Osteoblast (primary cell): ENCODE results near the gene RASGRF2. TPM values are rescaled to one million over a fixed set of nuclear protein-coding genes. Genes with fewer than 3 reads are reported as not detected.

Experiments
- DNase-seq: peaks from one replicate; pipeline ENCODE4 v3.0.0; 2011; ENCODE audit warnings: low spot score, mixed read lengths; ENCODE audit not compliant: insufficient read length; ENCODE audit errors: missing footprints
- H2AFZ ChIP-seq: 2 replicates; pipeline ENCODE4 v1.6.0; 2011; ENCODE audit warnings: mild to moderate bottlenecking, low read length
- H3K27ac ChIP-seq: 2 replicates; pipeline ENCODE4 v1.5.1; 2011; ENCODE audit warnings: mild to moderate bottlenecking, low read depth, low read length, moderate library complexity
- H3K27me3 ChIP-seq: 2 replicates; pipeline ENCODE4 v1.6.0; 2012; ENCODE audit warnings: mild to moderate bottlenecking, control low read depth, inconsistent platforms, low read length, moderate library complexity; ENCODE audit not compliant: insufficient read depth
- H3K36me3 ChIP-seq: 2 replicates; pipeline ENCODE4 v1.5.1; 2011; ENCODE audit warnings: mild to moderate bottlenecking, low read length, control low read depth, moderate library complexity; ENCODE audit not compliant: insufficient read depth
- H3K4me1 ChIP-seq: 2 replicates; pipeline ENCODE4 v1.5.1; 2011; ENCODE audit warnings: mild to moderate bottlenecking, low read length, control low read depth, moderate library complexity; ENCODE audit not compliant: insufficient read depth
- H3K4me2 ChIP-seq: 2 replicates; pipeline ENCODE4 v1.6.0; 2011; ENCODE audit warnings: mild to moderate bottlenecking, low read length; ENCODE audit not compliant: insufficient read depth
- H3K4me3 ChIP-seq: fragments of 200-600 bp; sonication (generic); 3 replicates; pipeline ENCODE4 v1.5.1; 2012; ENCODE audit warnings: mild to moderate bottlenecking, low read length, inconsistent platforms; ENCODE audit not compliant: insufficient read depth
- H3K79me2 ChIP-seq: 2 replicates; pipeline ENCODE4 v1.6.0; 2012; ENCODE audit warnings: mild to moderate bottlenecking, low read length, control low read depth, inconsistent platforms; ENCODE audit not compliant: insufficient read depth
- H3K9me3 ChIP-seq: 2 replicates; pipeline ENCODE4 v1.5.1; 2011; ENCODE audit warnings: low read depth, low read length, control low read depth
- H4K20me1 ChIP-seq: 2 replicates; pipeline ENCODE4 v1.6.0; 2012; ENCODE audit warnings: mild to moderate bottlenecking, low read length, control low read depth; ENCODE audit not compliant: insufficient read depth
- CTCF ChIP-seq: IDR thresholded peaks from 2 replicates; pipeline ENCODE4 v1.5.1; 2011; ENCODE audit warnings: mild to moderate bottlenecking, low read depth, low read length, moderate library complexity; ENCODE audit errors: extremely low read depth
- total RNA-seq: library from RNA; depleted of rRNA; stranded (reverse); fragments of >200 nt; gene quantifications from 2 replicates; pipeline ENCODE4 v1.2.3, GENCODE V29; 2012

Gene RASGRF2
- total RNA-seq, 1 donor, result under 0.01 TPM

DNA sequence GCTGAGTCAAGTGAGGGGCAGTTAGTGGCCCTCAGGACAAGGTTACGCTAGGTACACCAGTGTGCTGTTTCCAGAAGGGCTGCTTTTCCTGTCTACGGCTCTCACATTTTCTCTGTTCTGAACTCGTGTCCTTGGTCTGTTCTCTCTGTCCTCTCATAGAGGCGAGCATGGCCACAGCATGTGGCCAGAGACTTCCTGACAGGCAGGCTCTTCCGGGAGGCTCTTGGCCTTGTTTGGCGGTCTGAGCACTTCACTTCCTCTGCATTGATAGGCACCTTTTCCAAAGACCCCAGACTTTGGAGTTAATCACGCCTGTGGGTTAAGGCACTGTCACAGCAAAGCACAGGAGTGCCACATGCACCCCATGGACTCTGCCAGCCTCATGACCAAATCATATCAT lies 274.1 kb downstream of the RASGRF2 start:
- Histone ChIP-seq H3K4me1 (peaks cover 4% of the 10 kb centered on the region), H3K36me3 (no peaks in the 10 kb centered on the region), H4K20me1 (no peaks in the 10 kb centered on the region), H3K4me2 (no peak overlapping the region), H2AFZ (no peak overlapping the region), H3K27me3 (no peaks in the 10 kb centered on the region), H3K79me2 (no peaks in the 10 kb centered on the region), H3K9me3 (no peaks in the 10 kb centered on the region), H3K4me3 (no peak overlapping the region), H3K27ac (no peak overlapping the region)
- no peak for DNase-seq
- no peak for TF ChIP-seq CTCF

- Histone ChIP-seq H3K79me2 (no peaks in the 10 kb centered on the region), H2AFZ (no peak overlapping the region), H3K27ac (no peak overlapping the region), H3K27me3 (no peaks in the 10 kb centered on the region), H3K4me2 (no peak overlapping the region), H3K9me3 (no peaks in the 10 kb centered on the region), H3K4me1 (peaks cover 4% of the 10 kb centered on the region), H3K4me3 (no peak overlapping the region), H4K20me1 (no peaks in the 10 kb centered on the region), H3K36me3 (no peaks in the 10 kb centered on the region)
- no peak for DNase-seq
- no peak for TF ChIP-seq CTCF
These were observed 274.6 kb downstream of the RASGRF2 start for GRCh38 chr5:81234801-81235200.

DNA sequence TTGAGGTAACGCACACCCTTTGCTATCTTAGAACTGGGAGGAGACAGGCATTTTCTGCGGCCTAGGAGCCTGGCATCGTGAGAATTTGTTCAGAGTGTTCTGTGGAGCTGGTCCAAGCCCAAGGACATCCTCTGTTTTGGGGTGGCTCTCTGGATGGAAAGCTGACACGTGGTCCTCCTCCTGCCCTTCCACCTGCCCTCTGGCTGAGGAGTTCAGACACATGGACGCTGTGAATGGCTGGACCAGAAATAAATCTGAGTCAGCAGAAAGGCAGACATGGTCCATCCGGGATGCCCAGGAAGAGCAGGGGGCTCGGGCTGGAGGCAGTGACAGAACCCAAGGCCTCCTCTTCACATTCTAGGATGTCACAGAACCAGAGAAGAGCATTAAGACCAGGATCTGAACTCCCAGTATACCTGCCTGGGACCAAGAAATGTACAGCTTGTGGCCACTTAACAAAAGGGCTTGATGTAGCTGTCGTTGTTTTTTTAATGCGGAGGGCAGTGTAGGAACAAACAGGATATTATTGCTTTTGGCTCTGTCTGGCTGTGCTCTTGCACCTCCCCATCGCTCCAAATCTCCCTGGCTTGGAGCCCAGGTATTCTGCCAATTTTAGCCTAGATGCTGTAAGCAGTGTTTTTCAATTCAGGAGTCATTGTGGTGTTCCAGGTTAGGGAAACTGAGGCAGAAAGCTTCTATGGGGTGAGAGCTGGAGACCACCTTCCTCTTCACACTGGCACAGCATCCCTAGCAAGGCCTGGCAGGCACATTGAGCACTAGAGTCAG lies 275.3 kb downstream of the RASGRF2 start:
- Histone ChIP-seq H3K4me3 (no peak overlapping the region), H3K27me3 (no peaks in the 10 kb centered on the region), H4K20me1 (no peaks in the 10 kb centered on the region), H3K79me2 (no peaks in the 10 kb centered on the region), H3K4me1 (peaks cover 4% of the 10 kb centered on the region), H3K9me3 (no peaks in the 10 kb centered on the region), H3K27ac (no peak overlapping the region), H2AFZ (no peak overlapping the region), H3K36me3 (no peaks in the 10 kb centered on the region), H3K4me2 (no peak overlapping the region)
- DNase-seq, result no peak
- no peak for TF ChIP-seq CTCF

GRCh38 chr5:81238460-81238859 lies 278.3 kb downstream of the RASGRF2 start:
- Histone ChIP-seq H3K27ac (no peak overlapping the region), H3K36me3 (no peaks in the 10 kb centered on the region), H3K4me1 (no peaks in the 10 kb centered on the region), H4K20me1 (no peaks in the 10 kb centered on the region), H2AFZ (no peak overlapping the region), H3K27me3 (no peaks in the 10 kb centered on the region), H3K4me3 (no peak overlapping the region), H3K4me2 (no peak overlapping the region), H3K79me2 (no peaks in the 10 kb centered on the region), H3K9me3 (no peaks in the 10 kb centered on the region)
- TF ChIP-seq CTCF, result no peak
- no peak for DNase-seq
